ENCODE results near the gene CCSER1. TPM values are rescaled to one million over a fixed set of nuclear protein-coding genes. Genes with fewer than 3 reads are reported as not detected.
"Not testable (repeated sequence)": the region's sequence is repeated elsewhere in the genome, so short reads cannot be mapped to it uniquely, and the experiment has no call there.

CCSER1 gene
- total RNA-seq, 1 donor from 2014 or later: 1.4 TPM

DNA sequence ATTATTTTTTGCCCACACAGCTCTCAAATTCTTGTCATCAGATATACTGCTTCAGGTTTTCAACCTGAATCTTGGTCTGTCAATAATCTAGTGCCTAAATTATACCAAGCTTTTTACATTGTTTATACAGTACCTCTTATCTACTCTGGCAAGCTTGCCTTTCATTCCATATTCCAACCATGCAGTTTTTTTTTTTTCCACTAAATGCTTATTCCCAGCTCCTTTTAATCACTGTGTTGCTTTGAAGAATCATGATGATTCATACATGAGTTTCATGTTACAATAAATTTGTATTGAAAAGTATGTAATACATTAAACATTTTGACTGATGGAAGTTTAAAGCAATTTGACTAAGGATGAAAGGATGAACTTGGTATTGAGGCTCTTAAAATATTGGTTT is 949.0 kb downstream of the CCSER1 start:
- DNase-seq (ENCODE audit: low read depth): no peak
- TF ChIP-seq, protein P1, sequence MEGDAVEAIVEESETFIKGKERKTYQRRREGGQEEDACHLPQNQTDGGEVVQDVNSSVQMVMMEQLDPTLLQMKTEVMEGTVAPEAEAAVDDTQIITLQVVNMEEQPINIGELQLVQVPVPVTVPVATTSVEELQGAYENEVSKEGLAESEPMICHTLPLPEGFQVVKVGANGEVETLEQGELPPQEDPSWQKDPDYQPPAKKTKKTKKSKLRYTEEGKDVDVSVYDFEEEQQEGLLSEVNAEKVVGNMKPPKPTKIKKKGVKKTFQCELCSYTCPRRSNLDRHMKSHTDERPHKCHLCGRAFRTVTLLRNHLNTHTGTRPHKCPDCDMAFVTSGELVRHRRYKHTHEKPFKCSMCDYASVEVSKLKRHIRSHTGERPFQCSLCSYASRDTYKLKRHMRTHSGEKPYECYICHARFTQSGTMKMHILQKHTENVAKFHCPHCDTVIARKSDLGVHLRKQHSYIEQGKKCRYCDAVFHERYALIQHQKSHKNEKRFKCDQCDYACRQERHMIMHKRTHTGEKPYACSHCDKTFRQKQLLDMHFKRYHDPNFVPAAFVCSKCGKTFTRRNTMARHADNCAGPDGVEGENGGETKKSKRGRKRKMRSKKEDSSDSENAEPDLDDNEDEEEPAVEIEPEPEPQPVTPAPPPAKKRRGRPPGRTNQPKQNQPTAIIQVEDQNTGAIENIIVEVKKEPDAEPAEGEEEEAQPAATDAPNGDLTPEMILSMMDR (IDR thresholded peaks at IDR 0.05; ENCODE audit: insufficient read depth, low read length, poor library complexity, severe bottlenecking): no peak
- no peaks in the 10 kb centered on the region for H3K27me3 ChIP-seq (ENCODE audit: control insufficient read depth, insufficient read depth, low read length)
- no peak overlapping the region for H3K4me3 ChIP-seq (ENCODE audit: low read depth, low read length)
- H3K36me3 ChIP-seq (ENCODE audit: control insufficient read depth, insufficient read depth, low read length): no peaks in the 10 kb centered on the region

DNA sequence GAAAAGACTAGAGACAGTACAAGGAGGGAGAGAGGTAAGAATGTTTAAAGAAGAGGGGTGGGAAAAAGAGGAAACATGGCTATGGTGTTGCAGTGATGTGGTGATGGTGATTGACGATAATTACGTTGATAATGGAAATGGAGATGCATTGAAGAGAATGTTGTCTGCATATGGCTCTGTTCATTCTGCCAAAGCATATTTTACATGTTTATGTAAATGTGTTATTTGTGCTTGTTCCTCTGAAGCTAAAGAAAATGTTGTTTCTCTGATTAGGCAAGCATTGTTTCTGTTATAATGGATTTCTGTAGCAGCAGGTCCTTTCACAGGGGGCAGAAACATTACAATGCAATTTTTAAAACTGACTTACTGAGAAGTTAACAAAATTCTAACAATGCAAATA is 958.8 kb downstream of the CCSER1 start:
- no peaks in the 10 kb centered on the region for H3K27me3 ChIP-seq (ENCODE audit: control insufficient read depth, insufficient read depth, low read length)
- no peak overlapping the region for H3K4me3 ChIP-seq (ENCODE audit: low read depth, low read length)
- no peaks in the 10 kb centered on the region for H3K36me3 ChIP-seq (ENCODE audit: control insufficient read depth, insufficient read depth, low read length)
- TF ChIP-seq, protein P1 (IDR thresholded peaks at IDR 0.05; ENCODE audit: insufficient read depth, low read length, poor library complexity, severe bottlenecking): no peak
- no peak for DNase-seq (ENCODE audit: low read depth)

DNA sequence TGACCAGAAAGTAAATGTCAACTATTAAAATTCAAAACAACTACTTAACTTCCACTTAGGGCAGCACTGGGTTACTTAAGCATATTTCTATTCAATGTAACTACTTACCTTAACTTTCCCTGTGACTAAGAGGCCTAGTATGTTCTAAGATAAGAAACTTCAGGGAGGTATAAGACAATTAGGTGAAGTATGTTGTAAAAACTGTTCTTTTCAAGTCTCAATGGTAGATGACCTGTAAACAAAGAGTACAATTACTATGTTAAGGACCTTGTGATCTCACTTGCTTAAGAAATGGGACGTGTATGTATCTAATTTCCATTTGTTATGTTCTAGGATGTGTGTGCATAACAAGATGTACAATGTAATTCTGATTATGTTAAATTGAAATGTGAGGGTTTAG is 960.5 kb downstream of the CCSER1 start:
- Histone ChIP-seq H3K36me3 (ENCODE audit: control insufficient read depth, insufficient read depth, low read length) (no peaks in the 10 kb centered on the region), H3K4me3 (ENCODE audit: low read depth, low read length) (no peak overlapping the region), H3K27me3 (ENCODE audit: control insufficient read depth, insufficient read depth, low read length) (no peaks in the 10 kb centered on the region)
- TF ChIP-seq, protein P1 (IDR thresholded peaks at IDR 0.05; ENCODE audit: insufficient read depth, low read length, poor library complexity, severe bottlenecking): no peak
- no peak for DNase-seq (ENCODE audit: low read depth)

DNA sequence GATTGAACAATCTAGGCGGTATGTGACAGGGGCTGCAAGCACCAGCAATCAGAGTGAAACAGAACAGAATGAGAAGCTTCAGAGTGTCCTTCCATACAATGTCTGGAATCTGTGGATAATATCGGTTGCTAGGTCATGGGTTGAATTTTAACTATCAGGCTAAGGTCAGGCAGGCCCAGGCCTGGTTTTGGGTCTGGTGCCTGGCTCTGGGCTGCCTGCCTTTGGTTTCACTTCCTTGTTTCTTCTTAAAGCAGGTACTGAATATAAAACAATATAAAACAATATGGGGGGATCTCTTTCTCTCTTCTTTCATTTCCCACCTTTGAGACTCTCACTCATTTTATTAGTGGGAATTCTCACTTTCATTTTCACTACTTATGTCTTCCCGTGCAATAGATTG is 962.0 kb downstream of the CCSER1 start:
- Histone ChIP-seq H3K36me3 (ENCODE audit: control insufficient read depth, insufficient read depth, low read length) (no peaks in the 10 kb centered on the region), H3K27me3 (ENCODE audit: control insufficient read depth, insufficient read depth, low read length) (no peaks in the 10 kb centered on the region), H3K4me3 (ENCODE audit: low read depth, low read length) (no peak overlapping the region)
- TF ChIP-seq, protein P1 (IDR thresholded peaks at IDR 0.05; ENCODE audit: insufficient read depth, low read length, poor library complexity, severe bottlenecking): no peak
- no peak for DNase-seq (ENCODE audit: low read depth)

DNA sequence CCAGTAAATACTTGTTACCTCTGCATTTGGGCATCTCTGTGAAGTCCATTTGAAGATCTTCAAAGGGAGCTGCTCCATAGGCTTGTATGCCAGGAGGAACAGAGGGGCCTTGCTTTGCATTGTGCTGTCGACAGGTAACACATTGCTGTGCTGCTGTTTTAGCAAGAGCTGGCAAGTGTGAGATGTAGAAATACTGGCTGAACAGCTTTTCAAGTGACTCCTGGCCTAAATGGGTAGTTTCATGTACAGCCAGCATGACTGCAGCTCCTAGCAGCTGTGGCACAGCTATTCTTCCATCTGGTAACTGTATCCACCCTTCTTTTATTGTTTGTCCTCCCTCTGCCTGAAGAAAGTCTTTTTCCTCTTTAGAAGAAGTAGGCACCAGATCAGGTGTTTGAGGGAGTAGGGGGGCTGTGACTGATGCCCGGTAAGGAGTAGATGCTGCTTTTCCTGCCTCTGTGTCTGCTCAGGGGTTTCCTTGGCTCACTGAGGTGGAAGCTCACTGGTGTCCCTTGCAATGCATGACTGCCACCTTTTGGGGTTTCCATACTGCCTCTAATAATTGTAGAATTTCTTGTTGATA is 965.3 kb downstream of the CCSER1 start:
- no peak for DNase-seq (ENCODE audit: low read depth)
- no peaks in the 10 kb centered on the region for H3K36me3 ChIP-seq (ENCODE audit: control insufficient read depth, insufficient read depth, low read length)
- no peak overlapping the region for H3K4me3 ChIP-seq (ENCODE audit: low read depth, low read length)
- H3K27me3 ChIP-seq (ENCODE audit: control insufficient read depth, insufficient read depth, low read length): no peaks in the 10 kb centered on the region
- TF ChIP-seq, protein P1 (IDR thresholded peaks at IDR 0.05; ENCODE audit: insufficient read depth, low read length, poor library complexity, severe bottlenecking): no peak

DNA sequence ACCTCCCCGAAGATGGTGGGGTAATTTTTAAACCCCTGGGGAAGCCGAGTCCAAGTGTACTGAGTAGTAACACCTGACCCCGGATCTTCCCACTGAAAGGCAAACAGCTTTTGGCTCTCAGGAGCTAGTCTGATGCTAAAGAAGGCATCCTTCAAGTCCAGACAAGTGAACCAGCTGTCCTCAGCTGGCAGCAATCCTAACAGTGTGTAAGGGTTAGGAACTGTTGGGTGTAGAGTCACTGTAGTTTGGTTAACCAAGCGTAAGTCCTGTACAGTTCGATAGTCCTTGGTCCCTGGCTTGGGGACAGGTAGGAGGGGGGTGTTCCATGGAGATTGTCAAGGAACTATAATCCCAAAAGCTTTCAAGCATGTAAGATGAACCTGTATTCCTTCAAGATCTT is 967.0 kb downstream of the CCSER1 start:
- H3K27me3 ChIP-seq (ENCODE audit: control insufficient read depth, insufficient read depth, low read length); DNase-seq (ENCODE audit: low read depth); H3K36me3 ChIP-seq (ENCODE audit: control insufficient read depth, insufficient read depth, low read length); H3K4me3 ChIP-seq (ENCODE audit: low read depth, low read length): not testable (repeated sequence)

All from kidney epithelial cell (primary cell).